OCI-LY1 (cell line): Measurements from ENCODE around the gene TTLL5.

ENCODE experiments used
- EZH2 ChIP-seq: fragments of 200-600 bp; sonication (generic), shearing (Covaris generic); IDR thresholded peaks from 2 replicates; pipeline ENCODE4 v1.8.0; 2017; ENCODE audit warnings: borderline replicate concordance, mixed run types, mild to moderate bottlenecking, antibody characterized with exemption, low read length, moderate library complexity, mixed read lengths
- TF ChIP-seq, protein P1 (sequence below): fragments of 200-600 bp; sonication (generic), shearing (Covaris generic); IDR thresholded peaks from 2 replicates; pipeline ENCODE4 v1.5.1; 2017; ENCODE audit warnings: mild to moderate bottlenecking, antibody characterized with exemption, low read length, moderate library complexity, mixed read lengths

DNA sequence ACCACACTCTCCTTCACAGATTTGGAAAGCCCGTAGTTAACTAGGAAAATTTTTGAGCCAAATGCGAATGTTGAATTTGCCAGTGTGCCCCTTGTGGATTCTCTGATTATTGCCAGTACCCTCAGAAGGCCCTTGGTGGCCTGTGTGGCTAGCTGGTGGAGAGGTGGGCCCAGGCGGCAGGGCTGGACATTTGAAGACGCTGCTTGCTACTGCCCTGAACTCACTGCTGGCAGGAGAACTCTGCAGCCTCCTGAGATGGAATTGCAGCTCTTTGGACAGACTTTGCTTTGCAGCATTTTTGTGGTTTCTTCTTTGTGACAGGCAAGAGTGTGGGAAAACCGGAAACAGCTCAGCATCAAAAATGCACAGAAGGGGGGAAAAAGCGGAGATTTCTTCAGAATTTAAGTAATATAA lies 223.2 kb downstream of the TTLL5 start:
- TF ChIP-seq EZH2, result no peak
- TF ChIP-seq, protein P1, sequence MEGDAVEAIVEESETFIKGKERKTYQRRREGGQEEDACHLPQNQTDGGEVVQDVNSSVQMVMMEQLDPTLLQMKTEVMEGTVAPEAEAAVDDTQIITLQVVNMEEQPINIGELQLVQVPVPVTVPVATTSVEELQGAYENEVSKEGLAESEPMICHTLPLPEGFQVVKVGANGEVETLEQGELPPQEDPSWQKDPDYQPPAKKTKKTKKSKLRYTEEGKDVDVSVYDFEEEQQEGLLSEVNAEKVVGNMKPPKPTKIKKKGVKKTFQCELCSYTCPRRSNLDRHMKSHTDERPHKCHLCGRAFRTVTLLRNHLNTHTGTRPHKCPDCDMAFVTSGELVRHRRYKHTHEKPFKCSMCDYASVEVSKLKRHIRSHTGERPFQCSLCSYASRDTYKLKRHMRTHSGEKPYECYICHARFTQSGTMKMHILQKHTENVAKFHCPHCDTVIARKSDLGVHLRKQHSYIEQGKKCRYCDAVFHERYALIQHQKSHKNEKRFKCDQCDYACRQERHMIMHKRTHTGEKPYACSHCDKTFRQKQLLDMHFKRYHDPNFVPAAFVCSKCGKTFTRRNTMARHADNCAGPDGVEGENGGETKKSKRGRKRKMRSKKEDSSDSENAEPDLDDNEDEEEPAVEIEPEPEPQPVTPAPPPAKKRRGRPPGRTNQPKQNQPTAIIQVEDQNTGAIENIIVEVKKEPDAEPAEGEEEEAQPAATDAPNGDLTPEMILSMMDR, result peak; percentile 33
